ENCODE measurements around the gene GTPBP2.

- TF ChIP-seq POLR2A (IDR thresholded peaks at IDR 0.05) (no peak), CTCF (IDR thresholded peaks at IDR 0.05) (no peak)
Measured at GRCh38 chr6:43645613-43645964, 16.5 kb upstream of the GTPBP2 start.
